SU-DHL-6 (cell line): ENCODE measurements around the gene ATP6V0E2.

Experiments
- H2AFZ ChIP-seq: fragments of 200-600 bp; sonication (generic); 2 replicates; pipeline ENCODE4 v1.6.1; 2014; ENCODE audit warnings: low read depth, mild to moderate bottlenecking, moderate library complexity, mixed read lengths, antibody characterized with exemption, low read length; ENCODE audit not compliant: severe bottlenecking
- H3F3A ChIP-seq: fragments of 200-600 bp; shearing (Covaris generic); 2 replicates; pipeline ENCODE4 v1.6.0; 2016; ENCODE audit warnings: antibody characterized with exemption, mild to moderate bottlenecking; ENCODE audit not compliant: insufficient read depth
- H3K27ac ChIP-seq: fragments of 200-600 bp; sonication (generic); 2 replicates; pipeline ENCODE4 v1.5.1; 2016; ENCODE audit warnings: low read depth, mild to moderate bottlenecking, low read length, moderate library complexity, mixed read lengths
- H3K27me3 ChIP-seq: fragments of 200-600 bp; sonication (generic), shearing (Covaris generic); 2 replicates; pipeline ENCODE4 v1.6.0; 2014; ENCODE audit warnings: mild to moderate bottlenecking, low read length
- H3K36me3 ChIP-seq: fragments of 200-600 bp; sonication (generic); 2 replicates; pipeline ENCODE4 v1.6.1; 2014; ENCODE audit warnings: mild to moderate bottlenecking, low read length, mixed read lengths
- H3K4me2 ChIP-seq: fragments of 300-600, 200-600 bp; shearing (Covaris generic), sonication (generic); 2 replicates; pipeline ENCODE4 v1.6.0; 2014; ENCODE audit warnings: low read length, low read depth, mild to moderate bottlenecking; ENCODE audit not compliant: poor library complexity, severe bottlenecking
- H3K4me3 ChIP-seq: fragments of 200-600 bp; sonication (generic); 2 replicates; pipeline ENCODE4 v1.5.1; 2014; ENCODE audit warnings: antibody characterized with exemption, low read length, mild to moderate bottlenecking, mixed read lengths; ENCODE audit not compliant: insufficient read depth, poor library complexity, severe bottlenecking
- H3K79me2 ChIP-seq: fragments of 200-600 bp; sonication (generic); 2 replicates; pipeline ENCODE4 v1.6.1; 2014; ENCODE audit warnings: mild to moderate bottlenecking, low read length, moderate library complexity; ENCODE audit not compliant: insufficient read depth
- H3K9ac ChIP-seq: fragments of 200-600 bp; sonication (generic); 2 replicates; pipeline ENCODE4 v1.7.0; 2014; ENCODE audit warnings: mild to moderate bottlenecking, low read length
- H3K9me2 ChIP-seq: fragments of 200-600 bp; sonication (generic); replicated peaks from 2 replicates; pipeline ENCODE4 v1.6.1; 2014; ENCODE audit warnings: low read length; ENCODE audit not compliant: insufficient read depth
- H3K9me3 ChIP-seq: fragments of 200-600 bp; sonication (generic); 2 replicates; pipeline ENCODE4 v1.6.1; 2014; ENCODE audit warnings: low read length, mixed read lengths; ENCODE audit not compliant: insufficient read depth
- H4K20me1 ChIP-seq: fragments of 200-600 bp; sonication (generic); 2 replicates; pipeline ENCODE4 v1.6.1; 2014; ENCODE audit warnings: low read depth, mild to moderate bottlenecking, antibody characterized with exemption, low read length, moderate library complexity, mixed read lengths
- EZH2phosphoT487 ChIP-seq: fragments of 200-600 bp; sonication (generic), shearing (Covaris generic); conservative IDR thresholded peaks from 2 replicates; pipeline ENCODE4 v1.6.1; 2018; ENCODE audit warnings: mild to moderate bottlenecking, antibody characterized with exemption, low read length, moderate library complexity, mixed read lengths
- TF ChIP-seq, protein P1 (sequence below): fragments of 200-600 bp; sonication (generic); IDR thresholded peaks from one replicate; pipeline ENCODE4 v1.5.1; 2017; ENCODE audit warnings: antibody characterized with exemption, mild to moderate bottlenecking, low read length, moderate library complexity; ENCODE audit not compliant: insufficient read depth, poor library complexity, severe bottlenecking

The ATP6V0E2 gene

DNA sequence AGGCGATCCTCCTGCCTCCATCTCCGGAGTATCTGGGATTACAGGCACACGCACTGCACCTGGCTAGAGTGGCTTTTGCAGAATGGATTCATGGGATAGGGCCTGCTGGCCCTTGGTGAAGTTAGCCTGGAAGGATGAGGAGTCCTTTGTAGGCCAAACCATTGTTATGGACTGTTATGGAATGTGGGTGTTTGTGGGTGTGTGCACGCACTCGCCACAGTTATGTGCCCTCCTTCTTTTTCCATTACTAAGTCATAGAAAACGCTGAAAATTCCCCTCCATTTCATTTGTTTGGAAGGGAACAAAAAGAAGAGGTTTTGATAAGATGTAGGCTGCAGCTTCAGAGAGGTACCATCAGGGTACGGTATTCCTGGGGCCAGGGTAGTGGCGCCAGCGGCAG is 20.6 kb upstream of the ATP6V0E2 start:
- TF ChIP-seq EZH2phosphoT487, result no peak
- TF ChIP-seq, protein P1, sequence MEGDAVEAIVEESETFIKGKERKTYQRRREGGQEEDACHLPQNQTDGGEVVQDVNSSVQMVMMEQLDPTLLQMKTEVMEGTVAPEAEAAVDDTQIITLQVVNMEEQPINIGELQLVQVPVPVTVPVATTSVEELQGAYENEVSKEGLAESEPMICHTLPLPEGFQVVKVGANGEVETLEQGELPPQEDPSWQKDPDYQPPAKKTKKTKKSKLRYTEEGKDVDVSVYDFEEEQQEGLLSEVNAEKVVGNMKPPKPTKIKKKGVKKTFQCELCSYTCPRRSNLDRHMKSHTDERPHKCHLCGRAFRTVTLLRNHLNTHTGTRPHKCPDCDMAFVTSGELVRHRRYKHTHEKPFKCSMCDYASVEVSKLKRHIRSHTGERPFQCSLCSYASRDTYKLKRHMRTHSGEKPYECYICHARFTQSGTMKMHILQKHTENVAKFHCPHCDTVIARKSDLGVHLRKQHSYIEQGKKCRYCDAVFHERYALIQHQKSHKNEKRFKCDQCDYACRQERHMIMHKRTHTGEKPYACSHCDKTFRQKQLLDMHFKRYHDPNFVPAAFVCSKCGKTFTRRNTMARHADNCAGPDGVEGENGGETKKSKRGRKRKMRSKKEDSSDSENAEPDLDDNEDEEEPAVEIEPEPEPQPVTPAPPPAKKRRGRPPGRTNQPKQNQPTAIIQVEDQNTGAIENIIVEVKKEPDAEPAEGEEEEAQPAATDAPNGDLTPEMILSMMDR, result no peak
- H3K9me3 ChIP-seq, result no peaks in the 10 kb centered on the region
- no peaks in the 10 kb centered on the region for H3K79me2 ChIP-seq
- no peak overlapping the region for H3K27ac ChIP-seq
- no peak overlapping the region for H3K4me2 ChIP-seq
- no peaks in the 10 kb centered on the region for H3K27me3 ChIP-seq
- no peaks in the 10 kb centered on the region for H3F3A ChIP-seq
- H3K9ac ChIP-seq, result no peak overlapping the region
- no peak overlapping the region for H3K4me3 ChIP-seq
- no peak overlapping the region for H2AFZ ChIP-seq
- no peaks in the 10 kb centered on the region for H4K20me1 ChIP-seq
- no peaks in the 10 kb centered on the region for H3K36me3 ChIP-seq
- no peaks in the 10 kb centered on the region for H3K9me2 ChIP-seq

DNA sequence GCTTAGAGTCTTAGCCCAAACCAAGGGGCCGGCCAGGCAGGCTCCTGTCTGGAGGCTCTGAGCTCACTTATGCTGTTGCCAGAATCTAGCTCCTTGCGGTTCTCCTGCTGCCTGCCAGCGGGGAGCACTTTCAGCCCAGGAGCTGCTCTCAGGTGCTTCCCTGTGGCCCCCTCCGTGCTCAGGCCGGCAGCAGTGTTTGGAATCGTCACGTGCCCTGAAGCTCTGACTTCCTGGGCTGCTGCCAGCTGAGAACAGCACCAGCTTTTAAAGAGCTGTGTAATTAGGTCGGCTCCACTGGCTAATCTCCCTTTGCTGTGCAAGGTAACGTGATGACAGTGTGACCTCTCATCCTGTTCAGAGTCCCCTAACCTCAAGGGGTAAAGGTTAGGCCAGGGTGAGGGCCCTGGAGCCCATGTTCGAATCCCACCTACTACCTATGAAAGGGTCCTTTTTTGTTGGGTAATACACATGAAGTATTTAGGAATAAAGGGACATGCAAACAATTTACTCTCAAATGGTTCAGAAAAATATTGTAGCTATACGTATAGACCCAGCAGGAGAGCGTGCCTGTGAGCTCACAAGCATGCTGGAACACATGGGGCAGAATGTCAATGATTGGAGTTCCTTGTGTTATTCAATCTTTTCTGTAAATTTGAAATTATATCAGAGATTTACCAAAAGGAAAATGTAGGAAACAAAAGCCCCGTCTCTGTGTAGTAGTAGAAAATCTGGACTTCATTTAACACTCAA is 19.0 kb upstream of the ATP6V0E2 start:
- no peak overlapping the region for H3K27ac ChIP-seq
- H3K4me3 ChIP-seq, result no peak overlapping the region
- H3K36me3 ChIP-seq, result no peaks in the 10 kb centered on the region
- no peaks in the 10 kb centered on the region for H3K27me3 ChIP-seq
- no peaks in the 10 kb centered on the region for H3K9me3 ChIP-seq
- TF ChIP-seq EZH2phosphoT487, result no peak
- TF ChIP-seq, protein P1, result no peak
- H4K20me1 ChIP-seq, result no peaks in the 10 kb centered on the region
- H3K4me2 ChIP-seq, result no peak overlapping the region
- H3F3A ChIP-seq, result no peaks in the 10 kb centered on the region
- H2AFZ ChIP-seq, result no peak overlapping the region
- no peaks in the 10 kb centered on the region for H3K9me2 ChIP-seq
- H3K79me2 ChIP-seq, result no peaks in the 10 kb centered on the region
- H3K9ac ChIP-seq, result no peak overlapping the region

DNA sequence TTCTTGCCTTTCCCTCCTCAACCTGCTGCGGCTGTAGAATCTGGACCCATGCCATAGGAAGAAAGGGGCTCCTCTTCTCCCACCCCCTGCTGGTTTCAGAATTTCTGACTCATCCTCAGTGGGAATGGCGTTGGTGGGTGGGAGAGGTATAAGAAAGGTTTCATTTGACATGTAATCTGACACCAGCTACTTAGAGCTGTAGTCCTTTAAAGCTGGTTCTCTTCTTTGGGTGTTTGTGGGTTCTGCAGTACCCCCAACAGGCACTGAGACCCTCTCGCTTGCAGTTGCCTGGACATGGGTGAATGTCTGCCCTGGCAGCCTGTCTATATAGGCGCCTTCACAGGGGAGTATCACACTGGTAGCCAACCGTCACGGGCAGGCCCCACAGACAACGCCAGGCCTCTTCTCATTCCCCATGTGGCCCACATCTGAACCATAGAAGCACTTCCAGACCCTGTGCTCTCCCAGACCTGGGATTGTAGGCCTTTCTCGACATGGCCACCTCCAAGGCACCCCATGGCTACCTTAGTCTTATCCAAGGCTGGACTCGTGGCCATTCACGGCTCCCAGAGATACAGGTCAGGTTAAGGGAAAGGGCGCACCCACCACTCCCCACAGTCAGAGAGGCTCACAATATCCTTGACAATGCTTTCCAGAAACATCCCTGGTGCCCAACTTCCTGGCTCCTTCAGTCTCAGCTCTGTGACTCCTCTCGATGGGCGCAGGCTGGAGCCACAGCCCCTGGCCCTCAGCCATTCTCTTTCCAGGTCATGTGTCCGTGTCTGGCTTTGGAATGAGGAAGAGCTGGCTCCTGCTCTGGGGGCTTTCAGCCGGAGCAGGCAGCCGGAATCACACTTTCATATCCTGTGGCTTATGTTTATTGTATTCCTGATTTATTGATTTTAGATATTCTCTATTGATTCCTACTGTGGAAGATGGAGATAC is 18.1 kb upstream of the ATP6V0E2 start:
- H4K20me1 ChIP-seq, result no peaks in the 10 kb centered on the region
- no peak overlapping the region for H3K4me2 ChIP-seq
- no peaks in the 10 kb centered on the region for H3K27me3 ChIP-seq
- H3K4me3 ChIP-seq, result no peak overlapping the region
- no peak overlapping the region for H2AFZ ChIP-seq
- H3F3A ChIP-seq, result no peaks in the 10 kb centered on the region
- no peaks in the 10 kb centered on the region for H3K79me2 ChIP-seq
- H3K27ac ChIP-seq, result no peak overlapping the region
- H3K36me3 ChIP-seq, result no peaks in the 10 kb centered on the region
- H3K9me3 ChIP-seq, result no peaks in the 10 kb centered on the region
- H3K9me2 ChIP-seq, result no peaks in the 10 kb centered on the region
- TF ChIP-seq, protein P1, result no peak
- no peak for TF ChIP-seq EZH2phosphoT487
- H3K9ac ChIP-seq, result no peak overlapping the region
